Measurements from ENCODE around the gene DEDD. TPM values are rescaled to one million over a fixed set of nuclear protein-coding genes. Genes with fewer than 3 reads are reported as not detected.

The DEDD gene
- polyA plus RNA-seq, 1 of the 3 experiments (the other 2 are of a cell fraction): 45.0 TPM

GRCh38 chr1:161090617-161091016 is 41.9 kb downstream of the DEDD start:
- Histone ChIP-seq H3K4me1 (ENCODE audit: control insufficient read depth in 1 of 2, insufficient read depth in 2 of 2, low read depth in 1 of 2, low read length in 1 of 2) (0 out of 4 replicates have a peak, but pooled peaks cover 0 to 6% of the 10 kb centered on the region in 2 experiments), H3K27ac (ENCODE audit: low read depth in 2 of 2, low read length in 1 of 2) (no peak overlapping the region), H3K36me3 (replicated peaks in 1 of 2; ENCODE audit: control insufficient read depth in 1 of 2, insufficient read depth in 2 of 2, low read length in 1 of 2) (no peaks in the 10 kb centered on the region), H2AFZ (ENCODE audit: low read depth) (no peak overlapping the region), H3K4me3 (ENCODE audit: low read depth in 2 of 2, low read length in 1 of 2) (no peak overlapping the region), H3K4me2 (no peak overlapping the region), H3K9me3 (no peaks in the 10 kb centered on the region), H3K9ac (no peak overlapping the region), H3K79me2 (ENCODE audit: insufficient read depth) (no peaks in the 10 kb centered on the region), H3F3A (replicated peaks; ENCODE audit: insufficient read depth) (no peaks in the 10 kb centered on the region), H4K20me1 (ENCODE audit: insufficient read depth) (no peaks in the 10 kb centered on the region), H3K27me3 (ENCODE audit: insufficient read depth) (no peaks in the 10 kb centered on the region), H3K9me2 (no peaks in the 10 kb centered on the region)
- 69% methylated on average over 3 of the region's 3 CpGs for WGBS (ENCODE audit: low lambda C conversion rate)
- CTCF ChIA-PET: interaction anchor here (0.9 kb wide), 1 partner anchor 19 kb away, joined by 3 read pairs; no protein-coding TSS in a partner anchor
- TF ChIP-seq PBX3 (IDR thresholded peaks at IDR 0.05): no peak
- TF ChIP-seq EP300 (IDR thresholded peaks at IDR 0.05; ENCODE audit: borderline replicate concordance in 1 of 2, low read depth in 1 of 2, low read length in 1 of 2): no peak
- TF ChIP-seq JUND (IDR thresholded peaks at IDR 0.05): no peak
- no peak for TF ChIP-seq MEF2A (IDR thresholded peaks at IDR 0.05; ENCODE audit: borderline replicate concordance, low read depth)
- TF ChIP-seq SMC3 (IDR thresholded peaks at IDR 0.05; ENCODE audit: low read depth, low read length): no peak
- no peak for TF ChIP-seq TAF1 (IDR thresholded peaks at IDR 0.05; ENCODE audit: borderline replicate concordance, low read depth, low read length)
- TF ChIP-seq RXRA (IDR thresholded peaks at IDR 0.05; ENCODE audit: borderline replicate concordance, low read depth): no peak
- POLR2A ChIA-PET: no interaction called here
- no peak for DNase-seq

- H3K4me3 ChIP-seq (ENCODE audit: low read depth in 2 of 2, low read length in 1 of 2): no peak overlapping the region
- H3K9me2 ChIP-seq: no peaks in the 10 kb centered on the region
- no peaks in the 10 kb centered on the region for H3K36me3 ChIP-seq (replicated peaks in 1 of 2; ENCODE audit: control insufficient read depth in 1 of 2, insufficient read depth in 2 of 2, low read length in 1 of 2)
- ChIA-PET POLR2A (no interaction called here), CTCF (no interaction called here)
- no peaks in the 10 kb centered on the region for H3K9me3 ChIP-seq
- no peaks in the 10 kb centered on the region for H3K27me3 ChIP-seq (ENCODE audit: insufficient read depth)
- no peaks in the 10 kb centered on the region for H3F3A ChIP-seq (replicated peaks; ENCODE audit: insufficient read depth)
- DNase-seq: no peak
- H3K4me2 ChIP-seq: no peak overlapping the region
- no peak overlapping the region for H2AFZ ChIP-seq (ENCODE audit: low read depth)
- H3K4me1 ChIP-seq (ENCODE audit: control insufficient read depth in 1 of 2, insufficient read depth in 2 of 2, low read depth in 1 of 2, low read length in 1 of 2): peaks cover 0 to 10% of the 10 kb centered on the region in 2 experiments; a peak in 1 of 4 replicates
- no peaks in the 10 kb centered on the region for H4K20me1 ChIP-seq (ENCODE audit: insufficient read depth)
- WGBS (ENCODE audit: low lambda C conversion rate): 100% methylated on average over 5 of the region's 5 CpGs
- no peak overlapping the region for H3K27ac ChIP-seq (ENCODE audit: low read depth in 2 of 2, low read length in 1 of 2)
- no peaks in the 10 kb centered on the region for H3K79me2 ChIP-seq (ENCODE audit: insufficient read depth)
- no peak overlapping the region for H3K9ac ChIP-seq
- no peak for TF ChIP-seq IRF3 (IDR thresholded peaks at IDR 0.05; ENCODE audit: low read depth, low read length)
- TF ChIP-seq FOXJ3 (CRISPR knock-in tag; IDR thresholded peaks at IDR 0.05): no peak
- TF ChIP-seq TEAD4 (IDR thresholded peaks at IDR 0.05; ENCODE audit: borderline replicate concordance, insufficient read depth): no peak
- no peak for TF ChIP-seq EP300 (IDR thresholded peaks at IDR 0.05; ENCODE audit: borderline replicate concordance in 1 of 2, low read depth in 1 of 2, low read length in 1 of 2)
- TF ChIP-seq TAF1 (IDR thresholded peaks at IDR 0.05; ENCODE audit: borderline replicate concordance, low read depth, low read length): no peak
- TF ChIP-seq ELF1 (IDR thresholded peaks at IDR 0.05): no peak
- no peak for TF ChIP-seq SMC3 (IDR thresholded peaks at IDR 0.05; ENCODE audit: low read depth, low read length)
- no peak for TF ChIP-seq NFIC (IDR thresholded peaks at IDR 0.05; ENCODE audit: borderline replicate concordance)
- no peak for TF ChIP-seq MXI1 (IDR thresholded peaks at IDR 0.05; ENCODE audit: low read depth, low read length)
- TF ChIP-seq GABPA (IDR thresholded peaks at IDR 0.05; ENCODE audit: low read depth): no peak
- no peak for TF ChIP-seq USF2 (IDR thresholded peaks at IDR 0.05; ENCODE audit: borderline replicate concordance, low read depth, low read length)
- no peak for TF ChIP-seq USF1 (IDR thresholded peaks at IDR 0.05; ENCODE audit: borderline replicate concordance, low read depth)
- TF ChIP-seq REST (IDR thresholded peaks at IDR 0.05; ENCODE audit: low read depth, low read length): no peak
- TF ChIP-seq CHD2 (IDR thresholded peaks at IDR 0.05; ENCODE audit: low read length, partially characterized antibody): no peak
- TF ChIP-seq TCF12 (IDR thresholded peaks at IDR 0.05): no peak
- TF ChIP-seq YY1 (IDR thresholded peaks at IDR 0.05; ENCODE audit: low read depth): no peak
- TF ChIP-seq RXRA (IDR thresholded peaks at IDR 0.05; ENCODE audit: borderline replicate concordance, low read depth): no peak
- no peak for TF ChIP-seq JUND (IDR thresholded peaks at IDR 0.05)
Observed at GRCh38 chr1:161089938-161090337, 42.5 kb downstream of the DEDD start.
